Neural cell (in vitro differentiated cells): ENCODE data around the gene UQCR11. TPM values are rescaled to one million over a fixed set of nuclear protein-coding genes. Genes with fewer than 3 reads are reported as not detected.

Experiments used
- H2AFZ ChIP-seq: fragments of 200-600, 300-800 bp; sonication (generic), shearing (Covaris generic); 2 replicates; pipeline ENCODE4 v1.6.0; 2014; ENCODE audit warnings: low read depth, mild to moderate bottlenecking, antibody characterized with exemption, low read length, moderate library complexity
- H3F3A ChIP-seq: fragments of 200-600 bp; shearing (Covaris generic); 2 replicates; pipeline ENCODE4 v1.6.1; 2016; ENCODE audit warnings: mild to moderate bottlenecking, moderate library complexity, mixed read lengths, antibody characterized with exemption, low read length; ENCODE audit not compliant: insufficient read depth, poor library complexity, severe bottlenecking
- H3K27ac ChIP-seq: fragments of 200-600, 300-800 bp; sonication (generic), shearing (Covaris generic); 2 replicates; pipeline ENCODE4 v1.5.1; 2014; ENCODE audit warnings: mild to moderate bottlenecking, low read length, moderate library complexity
- H3K27me3 ChIP-seq: fragments of 300-800, 200-600 bp; sonication (generic), shearing (Covaris generic); 2 replicates; pipeline ENCODE4 v1.6.0; 2014; ENCODE audit warnings: mild to moderate bottlenecking, low read depth, low read length, moderate library complexity; ENCODE audit not compliant: insufficient read depth
- H3K36me3 ChIP-seq: fragments of 300-800, 200-600 bp; sonication (generic), shearing (Covaris generic); 2 replicates; pipeline ENCODE4 v1.5.1; 2014; ENCODE audit warnings: mild to moderate bottlenecking, antibody characterized with exemption, low read length, moderate library complexity; ENCODE audit not compliant: insufficient read depth
- H3K4me2 ChIP-seq: fragments of 300-800, 200-600 bp; sonication (generic), shearing (Covaris generic); 2 replicates; pipeline ENCODE4 v1.6.0; 2014; ENCODE audit warnings: mild to moderate bottlenecking, low read length
- H3K4me3 ChIP-seq: fragments of 300-800, 200-600 bp; sonication (generic), shearing (Covaris generic); 2 replicates; pipeline ENCODE4 v1.5.1; 2014; ENCODE audit warnings: mild to moderate bottlenecking, low read length, moderate library complexity
- H3K79me2 ChIP-seq: fragments of 200-600 bp; shearing (Covaris generic); replicated peaks from 2 replicates; pipeline ENCODE4 v1.6.0; 2014; ENCODE audit warnings: mild to moderate bottlenecking, low read length, moderate library complexity; ENCODE audit not compliant: insufficient read depth
- H3K9ac ChIP-seq: fragments of 300-800, 200-600 bp; sonication (generic), shearing (Covaris generic); 2 replicates; pipeline ENCODE4 v1.6.1; 2016; ENCODE audit warnings: mild to moderate bottlenecking, low read length, mixed read lengths
- H3K9me2 ChIP-seq: fragments of 200-600 bp; shearing (Covaris generic); 2 replicates; pipeline ENCODE4 v1.6.1; 2016; ENCODE audit warnings: mild to moderate bottlenecking, low read length, mixed read lengths; ENCODE audit not compliant: insufficient read depth
- H3K9me3 ChIP-seq: fragments of 200-600, 300-800 bp; sonication (generic), shearing (Covaris generic); 2 replicates; pipeline ENCODE4 v1.6.1; 2016; ENCODE audit warnings: mild to moderate bottlenecking, mixed run types, low read length, moderate library complexity, mixed read lengths
- H4K20me1 ChIP-seq: fragments of 200-600 bp; shearing (Covaris generic); 2 replicates; pipeline ENCODE4 v1.6.1; 2016; ENCODE audit warnings: mild to moderate bottlenecking, mixed run types; ENCODE audit not compliant: insufficient read depth
- EP300 ChIP-seq: fragments of 450-650 bp; conservative IDR thresholded peaks from 2 replicates; pipeline ENCODE4 v1.6.1; 2014; ENCODE audit warnings: antibody characterized with exemption, mild to moderate bottlenecking, moderate library complexity; ENCODE audit not compliant: poor library complexity, severe bottlenecking
- EZH2 ChIP-seq: fragments of 200-600, 300-800 bp; shearing (Covaris generic), sonication (generic); IDR thresholded peaks from 2 replicates; pipeline ENCODE4 v1.6.1; 2014; ENCODE audit warnings: antibody characterized with exemption, low read length, borderline replicate concordance, mild to moderate bottlenecking; ENCODE audit not compliant: insufficient read depth, poor library complexity, severe bottlenecking
- MXI1 ChIP-seq: fragments of 450-650 bp; conservative IDR thresholded peaks from 2 replicates; pipeline ENCODE4 v1.6.1; 2014; ENCODE audit warnings: antibody characterized with exemption, mild to moderate bottlenecking; ENCODE audit not compliant: poor library complexity, severe bottlenecking
- POLR2AphosphoS5 ChIP-seq: IDR thresholded peaks from 2 replicates; pipeline ENCODE4 v1.6.1; 2012
- RAD21 ChIP-seq: fragments of 450-650 bp; conservative IDR thresholded peaks from 2 replicates; pipeline ENCODE4 v1.6.1; 2014; ENCODE audit warnings: antibody characterized with exemption, mild to moderate bottlenecking, moderate library complexity
- SMC3 ChIP-seq: fragments of 450-650 bp; conservative IDR thresholded peaks from 2 replicates; pipeline ENCODE4 v1.6.1; 2014; ENCODE audit warnings: antibody characterized with exemption, mild to moderate bottlenecking, moderate library complexity; ENCODE audit not compliant: poor library complexity
- TAF1 ChIP-seq: IDR thresholded peaks from 2 replicates; pipeline ENCODE4 v1.6.1; 2012; ENCODE audit warnings: low read depth
- polyA plus RNA-seq: library from polyadenylated mRNA; depleted of rRNA; stranded (reverse); fragments of >200 nt; gene quantifications from 2 replicates; pipeline ENCODE4 v1.2.3, GENCODE V29; 2014
- TF ChIP-seq, protein P1 (sequence below): IDR thresholded peaks from 2 replicates; pipeline ENCODE4 v1.6.1; 2012; ENCODE audit warnings: borderline replicate concordance
- TF ChIP-seq, protein P2 (sequence below): fragments of 450-650 bp; IDR thresholded peaks from 2 replicates; pipeline ENCODE4 v1.5.1; 2014; ENCODE audit warnings: antibody characterized with exemption, mild to moderate bottlenecking, moderate library complexity; ENCODE audit not compliant: poor library complexity, severe bottlenecking

UQCR11 gene
- polyA plus RNA-seq, 1 donor from 2014 or later, result 204 TPM

DNA sequence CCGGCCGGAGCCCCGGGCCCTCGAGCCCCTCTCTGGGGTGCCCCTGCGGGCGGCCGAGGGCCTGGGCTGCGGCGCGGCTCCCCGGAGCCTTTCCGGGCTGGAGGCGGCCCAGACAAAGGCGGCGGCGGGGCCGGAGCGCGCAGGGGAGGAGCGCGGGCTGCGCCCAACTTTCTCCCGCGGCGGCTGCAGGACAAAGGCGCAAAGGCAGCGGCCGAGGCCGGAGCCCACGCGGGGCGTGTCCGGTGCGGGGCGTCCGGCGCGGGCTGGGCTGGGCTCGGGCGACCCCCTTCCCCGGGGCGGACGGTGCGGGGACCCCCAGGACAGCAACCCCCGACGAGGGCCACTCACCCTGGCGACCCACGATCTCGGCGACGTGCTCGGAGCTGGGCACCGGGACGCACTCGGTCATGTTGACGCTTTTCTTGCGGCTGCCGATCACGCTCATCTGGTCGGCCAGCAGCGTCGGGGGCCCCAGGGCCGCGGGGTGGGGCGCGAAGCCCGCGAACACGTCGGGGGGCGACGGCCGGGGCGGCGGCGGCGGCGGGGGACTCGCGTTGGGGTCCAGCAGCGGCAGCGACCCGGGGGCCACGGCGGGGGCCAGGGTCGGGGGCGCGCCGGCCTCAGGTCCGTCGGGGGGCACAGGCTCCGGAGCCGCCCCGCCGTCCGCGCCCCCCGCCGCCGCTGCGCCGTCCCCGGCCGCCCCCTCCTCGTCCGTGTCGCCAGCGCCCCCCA, 38.0 kb downstream of the UQCR11 start:
- peak; percentile 38 for TF ChIP-seq MXI1
- TF ChIP-seq POLR2AphosphoS5, result peak; percentile 65
- TF ChIP-seq SMC3, result no peak
- no peak for TF ChIP-seq EZH2
- peak overlapping the region; percentile 97 for H3K27ac ChIP-seq
- no peak overlapping the region for H3K4me2 ChIP-seq
- H4K20me1 ChIP-seq, result peaks cover 22% of the 10 kb centered on the region
- no peaks in the 10 kb centered on the region for H3K36me3 ChIP-seq
- H3K9ac ChIP-seq, result peak overlapping the region; percentile 99
- no peaks in the 10 kb centered on the region for H3K9me3 ChIP-seq
- H3K79me2 ChIP-seq, result peaks cover 54% of the 10 kb centered on the region
- H3K4me3 ChIP-seq, result peak overlapping the region; percentile 97
- no peaks in the 10 kb centered on the region for H3F3A ChIP-seq
- no peaks in the 10 kb centered on the region for H3K27me3 ChIP-seq
- H2AFZ ChIP-seq, result no peak overlapping the region
- H3K9me2 ChIP-seq, result no peaks in the 10 kb centered on the region

DNA sequence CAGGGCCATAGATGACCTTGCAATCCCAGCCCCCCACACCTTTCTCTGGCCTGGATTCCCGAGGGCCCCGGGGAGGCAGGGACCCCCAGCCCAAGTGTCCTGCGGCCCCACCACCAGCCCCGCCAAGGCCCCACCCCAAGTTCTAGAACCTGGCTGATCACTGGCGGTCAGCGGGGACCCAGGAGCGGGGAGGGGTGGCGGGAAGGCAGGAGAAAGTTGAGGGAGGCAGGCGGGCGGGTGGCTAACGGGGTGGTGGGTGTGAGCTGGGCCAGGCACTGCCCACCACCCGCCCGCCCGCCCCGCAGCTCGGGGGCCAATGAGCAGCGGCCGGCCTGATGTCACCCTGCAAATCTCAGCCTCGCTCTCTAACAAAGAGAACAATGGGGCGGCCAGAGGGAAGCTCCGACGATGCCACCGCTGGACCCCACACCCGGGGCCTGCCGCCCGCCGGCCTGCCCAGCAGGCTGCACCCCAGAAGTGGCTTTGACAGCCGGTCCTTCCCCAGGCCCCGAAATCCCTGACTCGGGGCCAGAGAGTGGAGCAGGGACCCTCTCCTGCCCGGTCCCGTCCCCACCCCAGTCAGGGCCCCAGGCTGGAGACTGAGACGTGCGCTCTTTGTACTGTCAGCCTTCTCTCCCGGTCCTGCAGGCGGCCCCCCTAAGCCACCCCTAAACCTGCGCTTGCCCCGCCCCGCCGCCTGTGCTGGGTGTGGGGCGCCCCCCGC, 38.7 kb downstream of the UQCR11 start:
- Histone ChIP-seq H3K27ac (peak overlapping the region; percentile 97), H3F3A (no peaks in the 10 kb centered on the region), H4K20me1 (peaks cover 22% of the 10 kb centered on the region), H3K9me2 (no peaks in the 10 kb centered on the region), H3K27me3 (no peaks in the 10 kb centered on the region), H3K79me2 (peaks cover 57% of the 10 kb centered on the region), H3K9me3 (no peaks in the 10 kb centered on the region), H2AFZ (no peak overlapping the region), H3K9ac (peak overlapping the region; percentile 99), H3K36me3 (no peaks in the 10 kb centered on the region), H3K4me3 (peak overlapping the region; percentile 97), H3K4me2 (peak overlapping the region; percentile 98)
- TF ChIP-seq MXI1 (no peak), TAF1 (no peak), POLR2AphosphoS5 (peak; percentile 84), EZH2 (no peak)
- TF ChIP-seq, protein P1, sequence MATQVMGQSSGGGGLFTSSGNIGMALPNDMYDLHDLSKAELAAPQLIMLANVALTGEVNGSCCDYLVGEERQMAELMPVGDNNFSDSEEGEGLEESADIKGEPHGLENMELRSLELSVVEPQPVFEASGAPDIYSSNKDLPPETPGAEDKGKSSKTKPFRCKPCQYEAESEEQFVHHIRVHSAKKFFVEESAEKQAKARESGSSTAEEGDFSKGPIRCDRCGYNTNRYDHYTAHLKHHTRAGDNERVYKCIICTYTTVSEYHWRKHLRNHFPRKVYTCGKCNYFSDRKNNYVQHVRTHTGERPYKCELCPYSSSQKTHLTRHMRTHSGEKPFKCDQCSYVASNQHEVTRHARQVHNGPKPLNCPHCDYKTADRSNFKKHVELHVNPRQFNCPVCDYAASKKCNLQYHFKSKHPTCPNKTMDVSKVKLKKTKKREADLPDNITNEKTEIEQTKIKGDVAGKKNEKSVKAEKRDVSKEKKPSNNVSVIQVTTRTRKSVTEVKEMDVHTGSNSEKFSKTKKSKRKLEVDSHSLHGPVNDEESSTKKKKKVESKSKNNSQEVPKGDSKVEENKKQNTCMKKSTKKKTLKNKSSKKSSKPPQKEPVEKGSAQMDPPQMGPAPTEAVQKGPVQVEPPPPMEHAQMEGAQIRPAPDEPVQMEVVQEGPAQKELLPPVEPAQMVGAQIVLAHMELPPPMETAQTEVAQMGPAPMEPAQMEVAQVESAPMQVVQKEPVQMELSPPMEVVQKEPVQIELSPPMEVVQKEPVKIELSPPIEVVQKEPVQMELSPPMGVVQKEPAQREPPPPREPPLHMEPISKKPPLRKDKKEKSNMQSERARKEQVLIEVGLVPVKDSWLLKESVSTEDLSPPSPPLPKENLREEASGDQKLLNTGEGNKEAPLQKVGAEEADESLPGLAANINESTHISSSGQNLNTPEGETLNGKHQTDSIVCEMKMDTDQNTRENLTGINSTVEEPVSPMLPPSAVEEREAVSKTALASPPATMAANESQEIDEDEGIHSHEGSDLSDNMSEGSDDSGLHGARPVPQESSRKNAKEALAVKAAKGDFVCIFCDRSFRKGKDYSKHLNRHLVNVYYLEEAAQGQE, result peak; percentile 69

DNA sequence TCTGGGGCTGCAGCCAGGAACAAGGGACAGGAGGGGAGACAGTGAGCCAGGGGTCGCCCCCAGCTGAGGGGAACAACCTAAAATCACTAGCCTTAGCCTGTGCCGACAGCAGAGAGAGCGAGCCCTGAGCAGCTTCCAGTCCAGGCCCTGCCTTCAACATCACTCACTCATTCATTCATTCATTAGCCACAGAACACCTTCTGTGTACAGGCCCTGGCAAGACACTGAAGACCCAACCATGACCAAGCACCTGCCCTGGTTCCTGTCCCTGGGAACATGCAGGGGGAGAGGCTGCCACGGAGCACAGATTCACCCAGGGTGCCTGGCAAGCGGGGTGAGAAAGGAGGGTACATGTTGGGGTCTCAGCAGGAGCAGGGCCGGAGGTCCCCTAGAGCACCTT, 42.0 kb downstream of the UQCR11 start:
- H4K20me1 ChIP-seq, result peaks cover 50% of the 10 kb centered on the region
- H3K9ac ChIP-seq, result no peak overlapping the region
- H3K27me3 ChIP-seq, result no peaks in the 10 kb centered on the region
- no peaks in the 10 kb centered on the region for H3K9me2 ChIP-seq
- H3K27ac ChIP-seq, result no peak overlapping the region
- H3K36me3 ChIP-seq, result no peaks in the 10 kb centered on the region
- H3F3A ChIP-seq, result no peaks in the 10 kb centered on the region
- H3K9me3 ChIP-seq, result no peaks in the 10 kb centered on the region
- H3K79me2 ChIP-seq, result peaks cover 75% of the 10 kb centered on the region
- TF ChIP-seq POLR2AphosphoS5 (no peak), SMC3 (no peak), EZH2 (no peak), RAD21 (no peak), EP300 (no peak)
- TF ChIP-seq, protein P2, sequence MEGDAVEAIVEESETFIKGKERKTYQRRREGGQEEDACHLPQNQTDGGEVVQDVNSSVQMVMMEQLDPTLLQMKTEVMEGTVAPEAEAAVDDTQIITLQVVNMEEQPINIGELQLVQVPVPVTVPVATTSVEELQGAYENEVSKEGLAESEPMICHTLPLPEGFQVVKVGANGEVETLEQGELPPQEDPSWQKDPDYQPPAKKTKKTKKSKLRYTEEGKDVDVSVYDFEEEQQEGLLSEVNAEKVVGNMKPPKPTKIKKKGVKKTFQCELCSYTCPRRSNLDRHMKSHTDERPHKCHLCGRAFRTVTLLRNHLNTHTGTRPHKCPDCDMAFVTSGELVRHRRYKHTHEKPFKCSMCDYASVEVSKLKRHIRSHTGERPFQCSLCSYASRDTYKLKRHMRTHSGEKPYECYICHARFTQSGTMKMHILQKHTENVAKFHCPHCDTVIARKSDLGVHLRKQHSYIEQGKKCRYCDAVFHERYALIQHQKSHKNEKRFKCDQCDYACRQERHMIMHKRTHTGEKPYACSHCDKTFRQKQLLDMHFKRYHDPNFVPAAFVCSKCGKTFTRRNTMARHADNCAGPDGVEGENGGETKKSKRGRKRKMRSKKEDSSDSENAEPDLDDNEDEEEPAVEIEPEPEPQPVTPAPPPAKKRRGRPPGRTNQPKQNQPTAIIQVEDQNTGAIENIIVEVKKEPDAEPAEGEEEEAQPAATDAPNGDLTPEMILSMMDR, result no peak
- H2AFZ ChIP-seq, result no peak overlapping the region
- no peak overlapping the region for H3K4me3 ChIP-seq
- no peak overlapping the region for H3K4me2 ChIP-seq
